ENCODE data around the gene CNNM4.

Gene CNNM4

GRCh38 chr2:96841701-96842495, 81.2 kb downstream of the CNNM4 start:
- H3K27ac ChIP-seq, result no peak overlapping the region
- TF ChIP-seq ZFX (IDR thresholded peaks at IDR 0.05), result no peak
- no peak for TF ChIP-seq CTCF (conservative IDR thresholded peaks at IDR 0.05)

GRCh38 chr2:96842600-96842999, 81.9 kb downstream of the CNNM4 start:
- TF ChIP-seq CTCF (conservative IDR thresholded peaks at IDR 0.05), result no peak
- no peak for TF ChIP-seq ZFX (IDR thresholded peaks at IDR 0.05)
- H3K27ac ChIP-seq, result no peak overlapping the region

GRCh38 chr2:96843538-96844268, 83.0 kb downstream of the CNNM4 start, which contains the start of gene ANKRD23:
Gene ANKRD23, minus strand, starts transcription at chr2:96844021. Its CDS starts 29 bp downstream, at chr2:96843992.
- TF ChIP-seq CTCF (conservative IDR thresholded peaks at IDR 0.05), result no peak
- TF ChIP-seq ZFX (IDR thresholded peaks at IDR 0.05), result no peak

GRCh38 chr2:96844405-96844808, 83.7 kb downstream of the CNNM4 start:
- TF ChIP-seq ZFX (IDR thresholded peaks at IDR 0.05) (no peak), CTCF (conservative IDR thresholded peaks at IDR 0.05) (no peak)

More at GRCh38 chr2:96843538-96844268, 83.0 kb downstream of the CNNM4 start, which contains the start of gene ANKRD23:
- H3K27ac ChIP-seq, result no peak within 1 kb of the TSS

GRCh38 chr2:96846825-96847224, 86.1 kb downstream of the CNNM4 start:
- no peak for TF ChIP-seq CTCF (conservative IDR thresholded peaks at IDR 0.05)
- no peak for TF ChIP-seq ZFX (IDR thresholded peaks at IDR 0.05)
- H3K27ac ChIP-seq, result no peak overlapping the region

More at GRCh38 chr2:96844405-96844808, 83.7 kb downstream of the CNNM4 start:
- no peak overlapping the region for H3K27ac ChIP-seq

- TF ChIP-seq ZFX (IDR thresholded peaks at IDR 0.05) (no peak), CTCF (conservative IDR thresholded peaks at IDR 0.05) (no peak)
- no peak overlapping the region for H3K27ac ChIP-seq
Measured at GRCh38 chr2:96847586-96847985, 86.9 kb downstream of the CNNM4 start.

- no peak for TF ChIP-seq ZFX (IDR thresholded peaks at IDR 0.05)
- no peak for TF ChIP-seq CTCF (conservative IDR thresholded peaks at IDR 0.05)
- H3K27ac ChIP-seq, result no peak overlapping the region
Measured at GRCh38 chr2:96848264-96848663, 87.6 kb downstream of the CNNM4 start.
